Embryonic facial prominence (tissue), 1 donor: Measurements from ENCODE around the gene ZFP36.
A peak's percentile ranks its signal among the peaks of the same experiment; 100 is the strongest.

Source experiments
- DNase-seq: peaks from one replicate; pipeline ENCODE4 v3.0.0-alpha.2; 2016; ENCODE audit errors: extremely low spot score

The ZFP36 gene

DNA sequence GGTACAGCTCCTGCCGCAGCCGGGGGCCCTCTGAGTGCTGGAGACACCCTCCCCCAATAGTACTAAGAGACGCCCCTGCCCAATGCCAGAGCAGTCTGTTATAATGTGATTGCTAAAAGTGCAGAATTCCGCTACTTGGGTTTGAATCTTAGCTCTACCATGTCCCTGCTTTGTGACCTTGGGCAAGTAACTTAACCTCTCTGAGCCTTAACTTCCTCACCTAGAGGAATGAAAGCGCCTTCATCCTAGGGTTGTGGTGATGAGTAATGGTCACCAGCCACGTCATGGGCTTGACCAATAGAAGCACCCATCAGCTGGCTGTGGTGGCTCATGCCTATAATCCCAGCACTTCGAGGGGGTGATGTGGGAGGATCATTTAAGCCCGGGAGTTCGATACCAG, 12.4 kb downstream of the ZFP36 start:
- no peak for DNase-seq

DNA sequence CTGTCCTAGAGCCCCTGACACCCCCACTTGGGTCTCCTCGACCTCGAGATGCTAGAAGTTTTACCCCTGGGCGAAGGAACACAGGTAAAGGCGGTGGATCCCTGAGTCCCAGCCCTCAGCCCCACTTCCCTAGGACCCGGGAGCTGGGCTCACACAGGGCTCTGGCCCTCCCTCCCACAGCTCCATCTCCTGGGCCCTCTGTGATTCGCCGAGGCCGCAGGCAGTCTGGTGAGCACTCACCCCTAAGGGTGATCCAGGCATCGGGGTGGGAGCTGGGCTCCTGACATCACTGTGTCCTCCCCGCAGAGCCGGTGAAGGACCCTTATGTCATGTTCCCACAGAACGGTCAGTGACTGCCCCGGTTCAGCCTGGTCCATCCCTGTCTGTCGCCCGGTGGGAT, 14.1 kb downstream of the ZFP36 start:
- DNase-seq: no peak

GRCh38 chr19:39422020-39422419, 15.4 kb downstream of the ZFP36 start:
- no peak for DNase-seq

- no peak for DNase-seq
Observed at GRCh38 chr19:39423258-39424086, 16.8 kb downstream of the ZFP36 start.

- DNase-seq: no peak
Observed at GRCh38 chr19:39424934-39425333, 18.3 kb downstream of the ZFP36 start.

GRCh38 chr19:39425744-39426143, 19.1 kb downstream of the ZFP36 start:
- DNase-seq: no peak

DNA sequence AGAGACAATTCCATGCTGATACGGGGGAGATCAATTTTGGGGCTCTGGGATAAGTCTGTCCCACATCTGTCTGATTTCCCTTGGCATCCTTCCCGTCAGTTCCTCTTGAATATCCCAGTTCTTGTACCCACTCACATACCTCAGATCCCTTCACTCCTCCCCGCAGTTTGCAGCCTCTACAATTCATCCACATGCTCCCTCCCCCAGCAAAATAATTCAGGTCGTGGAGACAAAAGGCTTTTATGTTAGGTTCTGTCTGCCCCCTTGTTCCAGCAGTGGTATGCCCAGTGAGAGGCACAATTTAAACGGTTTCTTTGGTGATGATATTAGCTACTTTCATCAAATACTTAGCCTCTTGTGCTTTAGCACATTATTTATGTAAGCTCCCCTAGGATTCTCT, 19.5 kb downstream of the ZFP36 start:
- no peak for DNase-seq

- no peak for DNase-seq
Observed at GRCh38 chr19:39427707-39428106, 21.1 kb downstream of the ZFP36 start.

DNA sequence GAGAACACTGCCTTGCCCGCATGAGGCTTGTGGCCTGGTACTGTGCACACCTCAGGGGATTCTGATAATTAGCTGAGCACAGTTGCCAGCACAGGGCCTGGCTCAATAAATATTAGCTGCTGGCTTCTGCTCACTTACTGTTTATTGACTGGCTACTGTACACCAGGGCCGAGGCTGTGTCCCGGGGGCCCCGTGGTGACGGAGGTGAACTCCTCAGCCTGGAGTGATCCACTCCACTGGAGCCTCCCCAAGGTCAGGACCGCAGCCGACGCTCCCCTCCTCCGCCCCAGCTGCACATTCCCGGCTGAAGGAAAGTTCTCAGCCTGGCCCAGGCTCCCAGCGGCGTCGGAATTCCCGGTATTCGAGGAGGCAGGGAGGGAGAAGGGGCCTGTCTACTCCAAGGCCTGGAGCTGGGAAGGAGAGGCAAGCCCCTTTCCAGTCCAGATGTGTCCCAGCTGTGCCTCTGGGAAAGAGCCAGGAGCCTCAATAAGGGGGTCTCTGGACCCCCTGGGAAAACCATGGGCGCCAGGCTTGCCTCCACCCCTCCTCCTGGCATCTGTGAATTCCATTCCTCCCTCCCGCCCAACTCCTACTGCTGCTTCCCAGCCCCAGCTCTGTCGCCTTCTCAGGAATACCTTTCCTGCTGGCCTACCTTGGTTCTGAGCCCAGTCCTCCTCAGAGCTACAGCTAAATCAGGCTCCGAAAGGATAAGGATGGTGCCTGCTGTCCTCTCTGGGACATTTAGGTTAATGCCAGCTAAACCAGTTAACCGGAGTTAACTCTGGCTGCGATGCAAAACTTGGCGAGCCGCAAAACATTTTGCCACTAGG, 21.9 kb downstream of the ZFP36 start:
- DNase-seq: peak; percentile 81

GRCh38 chr19:39430675-39431593, 24.3 kb downstream of the ZFP36 start:
- DNase-seq: no peak

- DNase-seq: no peak
Observed at GRCh38 chr19:39432677-39433025, 26.0 kb downstream of the ZFP36 start.

- DNase-seq: no peak
Observed at GRCh38 chr19:39433480-39434079, 26.9 kb downstream of the ZFP36 start.

DNA sequence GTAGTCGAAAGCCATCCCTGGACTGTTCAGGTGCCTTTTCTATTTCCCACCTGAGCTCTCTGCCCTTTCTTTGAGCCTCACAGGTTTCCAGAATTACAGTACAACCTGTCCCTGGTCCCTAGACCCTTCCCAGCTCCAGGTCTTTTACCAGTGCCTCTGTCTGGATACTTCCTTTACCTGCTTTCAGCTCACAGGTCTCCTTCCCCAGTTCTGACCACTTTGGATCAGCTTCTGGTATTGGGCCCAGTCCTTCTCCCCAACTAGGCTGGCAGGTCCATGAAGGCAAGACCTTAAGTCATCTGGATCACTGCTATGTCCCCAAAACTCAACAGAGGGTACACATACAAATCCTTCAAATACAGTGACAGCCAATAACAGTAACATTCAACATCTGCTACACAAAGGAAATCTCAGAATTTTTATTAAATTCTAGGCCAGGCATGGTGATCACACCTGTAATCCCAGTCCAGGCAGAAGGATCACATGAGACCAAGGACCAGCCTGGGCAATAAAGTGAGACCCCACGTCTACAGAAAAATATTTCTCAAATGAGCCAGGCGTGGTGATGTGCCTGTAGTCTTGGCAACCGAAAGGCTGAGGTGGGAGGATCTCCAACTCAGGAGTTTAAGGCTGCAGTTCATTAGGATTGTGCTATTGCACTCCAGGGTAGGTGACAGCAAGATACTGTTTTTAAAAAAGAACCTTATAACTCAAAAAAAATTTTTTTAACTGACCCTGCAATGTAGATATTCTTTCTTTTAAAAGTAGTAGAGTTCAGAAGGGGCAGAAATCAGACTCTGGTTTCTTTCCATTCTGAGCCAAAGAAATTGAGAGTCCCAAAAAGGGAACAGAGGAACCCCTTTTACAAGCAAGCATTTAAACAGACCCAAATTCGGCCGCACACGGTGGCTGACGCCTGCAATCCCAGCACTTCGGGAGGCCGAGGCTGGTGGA, 27.8 kb downstream of the ZFP36 start:
- no peak for DNase-seq

GRCh38 chr19:39435499-39436349, 29.1 kb downstream of the ZFP36 start, which contains the start of gene RPS16:
Gene RPS16 (minus strand): TSS chr19:39435949. CDS start chr19:39435895, 54 bp downstream.
- peak; percentile 96 for DNase-seq

DNA sequence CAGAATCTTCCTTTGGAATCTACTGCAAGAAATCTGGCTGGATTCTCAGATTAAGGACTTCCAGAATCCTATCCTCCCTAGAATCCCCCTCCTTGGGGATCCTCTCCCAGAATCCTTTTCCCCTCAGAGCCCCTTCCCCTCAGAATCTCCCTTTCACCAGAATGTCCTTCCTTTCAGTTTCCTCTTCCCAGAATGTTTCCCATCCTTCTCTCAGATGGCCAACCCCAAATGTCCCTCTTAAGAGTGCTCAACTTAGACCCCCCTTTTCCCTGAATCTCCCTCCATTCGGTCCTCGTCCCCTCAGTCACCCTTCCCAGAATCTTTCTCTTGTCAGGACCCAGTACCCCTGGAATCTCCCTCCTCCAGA, 29.7 kb downstream of the ZFP36 start:
- DNase-seq: peak; percentile 30

GRCh38 chr19:39438270-39438934, 31.8 kb downstream of the ZFP36 start:
- DNase-seq: no peak

- DNase-seq: no peak
Observed at GRCh38 chr19:39444598-39445195, 38.0 kb downstream of the ZFP36 start.
